GM23248 (cell line): ENCODE data around the gene AGO1. TPM values are rescaled to one million over a fixed set of nuclear protein-coding genes. Genes with fewer than 3 reads are reported as not detected.

Experiments
- DNase-seq: peaks from one replicate; pipeline ENCODE4 v3.0.0-alpha.2; 2015
- H2AFZ ChIP-seq: fragments of 200-600 bp; sonication (generic); 2 replicates; pipeline ENCODE4 v1.6.1; 2016; ENCODE audit warnings: antibody characterized with exemption
- H3F3A ChIP-seq: fragments of 200-600 bp; sonication (generic); 2 replicates; pipeline ENCODE4 v1.6.1; 2016; ENCODE audit warnings: mild to moderate bottlenecking, antibody characterized with exemption, mixed run types; ENCODE audit not compliant: insufficient read depth
- H3K27ac ChIP-seq: fragments of 200-600 bp; sonication (generic); 2 replicates; pipeline ENCODE4 v1.5.1; 2016; ENCODE audit warnings: mild to moderate bottlenecking
- H3K27me3 ChIP-seq: fragments of 200-600 bp; sonication (generic); replicated peaks from 2 replicates; pipeline ENCODE4 v1.6.1; 2016; ENCODE audit warnings: mild to moderate bottlenecking; ENCODE audit not compliant: insufficient read depth
- H3K36me3 ChIP-seq: fragments of 200-600 bp; sonication (generic); 2 replicates; pipeline ENCODE4 v1.6.1; 2016; ENCODE audit warnings: low read depth, mild to moderate bottlenecking
- H3K4me1 ChIP-seq: fragments of 200-600 bp; sonication (generic); 2 replicates; pipeline ENCODE4 v1.6.1; 2016; ENCODE audit warnings: mild to moderate bottlenecking; ENCODE audit not compliant: insufficient read depth
- H3K4me2 ChIP-seq: fragments of 200-600 bp; sonication (generic); one replicate; pipeline ENCODE4 v1.6.1; 2016; ENCODE audit warnings: mild to moderate bottlenecking; ENCODE audit not compliant: unreplicated experiment
- H3K4me3 ChIP-seq: fragments of 200-600 bp; sonication (generic); 2 replicates; pipeline ENCODE4 v1.5.1; 2016; ENCODE audit warnings: mild to moderate bottlenecking
- H3K79me2 ChIP-seq: fragments of 200-600 bp; sonication (generic); 2 replicates; pipeline ENCODE4 v1.6.1; 2016; ENCODE audit warnings: mild to moderate bottlenecking; ENCODE audit not compliant: insufficient read depth
- H3K9ac ChIP-seq: fragments of 200-600 bp; sonication (generic); 2 replicates; pipeline ENCODE4 v1.6.1; 2016; ENCODE audit warnings: mild to moderate bottlenecking
- H3K9me2 ChIP-seq: fragments of 200-600 bp; sonication (generic); 2 replicates; pipeline ENCODE4 v1.6.1; 2016; ENCODE audit warnings: mixed run types, mild to moderate bottlenecking, moderate library complexity; ENCODE audit not compliant: insufficient read depth
- H3K9me3 ChIP-seq: fragments of 200-600 bp; sonication (generic); one replicate; pipeline ENCODE4 v1.6.1; 2017; ENCODE audit warnings: low read depth
- H4K20me1 ChIP-seq: fragments of 200-600 bp; sonication (generic); 2 replicates; pipeline ENCODE4 v1.6.0; 2016; ENCODE audit not compliant: insufficient read depth
- EZH2 ChIP-seq: fragments of 200-600 bp; sonication (generic); IDR thresholded peaks from 2 replicates; pipeline ENCODE4 v1.6.1; 2018; ENCODE audit warnings: antibody characterized with exemption, mild to moderate bottlenecking; ENCODE audit not compliant: insufficient read depth, poor library complexity, severe bottlenecking
- EZH2phosphoT487 ChIP-seq: fragments of 200-600 bp; sonication (generic); IDR thresholded peaks from 2 replicates; pipeline ENCODE4 v1.6.1; 2018; ENCODE audit warnings: antibody characterized with exemption, moderate library complexity, mild to moderate bottlenecking, low read depth; ENCODE audit not compliant: insufficient read depth
- WGBS, 2 experiments: methylation state at CpG; one replicate each; pipeline ENCODE4 v1.1.6; 2015 to 2017; ENCODE audit warnings: low lambda C conversion rate in 2 of 2, low coverage in 1 of 2; ENCODE audit errors: missing lambda C conversion rate in 2 of 2; 5-methylcytosine and 5-hydroxymethylcytosine counted together
- in situ Hi-C: fragments of 300-500 bp; cut with MboI; formaldehyde crosslinking; loops from 2 replicates; pipeline ENCODE4 v1.15.0; 2020
- polyA plus RNA-seq: library from polyadenylated mRNA; unstranded; fragments of >200 nt; fragmentation: Nextera tagmentation; extraction: Ambion mirVana; gene quantifications from 2 replicates; pipeline ENCODE4 v1.2.1, GENCODE V29; 2016
- total RNA-seq: library from RNA; depleted of rRNA; stranded (reverse); fragments of >200 nt; shearing (Covaris generic); gene quantifications from 2 replicates; pipeline ENCODE4 v1.2.3, GENCODE V29; 2014

Gene AGO1
- total and polyA plus RNA-seq, 2 experiments from 2014 or later = 6.1 to 11.0 TPM

- Histone ChIP-seq H3K79me2 (no peaks in the 10 kb centered on the region), H3K9ac (no peak overlapping the region), H3K4me1 (no peaks in the 10 kb centered on the region), H4K20me1 (no peaks in the 10 kb centered on the region), H3K9me2 (no peaks in the 10 kb centered on the region), H3K27ac (no peak overlapping the region), H3K4me3 (no peak overlapping the region), H3K36me3 (no peaks in the 10 kb centered on the region), H2AFZ (no peak overlapping the region), H3K9me3 (no peaks in the 10 kb centered on the region), H3F3A (no peaks in the 10 kb centered on the region), H3K27me3 (no peaks in the 10 kb centered on the region), H3K4me2 (no peak overlapping the region)
- 87 to 90% methylated on average over 3 of the region's 3 CpGs for WGBS, 2 experiments
- no peak for DNase-seq
- TF ChIP-seq EZH2phosphoT487 = no peak
- no peak for TF ChIP-seq EZH2
- in situ Hi-C loops = no loop called here
These were observed 22.3 kb upstream of the AGO1 start for GRCh38 chr1:35860696-35861095.

GRCh38 chr1:35863136-35863535, 19.9 kb upstream of the AGO1 start:
- no peaks in the 10 kb centered on the region for H4K20me1 ChIP-seq
- H3K4me1 ChIP-seq = no peaks in the 10 kb centered on the region
- no peaks in the 10 kb centered on the region for H3K36me3 ChIP-seq
- H3K79me2 ChIP-seq = no peaks in the 10 kb centered on the region
- TF ChIP-seq EZH2 (no peak), EZH2phosphoT487 (no peak)
- no peak overlapping the region for H3K9ac ChIP-seq
- no peak overlapping the region for H3K4me3 ChIP-seq
- in situ Hi-C loops = no loop called here
- H3K27me3 ChIP-seq = no peaks in the 10 kb centered on the region
- no peaks in the 10 kb centered on the region for H3K9me2 ChIP-seq
- H2AFZ ChIP-seq = no peak overlapping the region
- WGBS, 2 experiments = 89 to 93% methylated on average over 1 of the region's 1 CpG
- no peak overlapping the region for H3K27ac ChIP-seq
- no peak for DNase-seq
- no peaks in the 10 kb centered on the region for H3F3A ChIP-seq
- H3K9me3 ChIP-seq = no peaks in the 10 kb centered on the region
- H3K4me2 ChIP-seq = no peak overlapping the region

DNA sequence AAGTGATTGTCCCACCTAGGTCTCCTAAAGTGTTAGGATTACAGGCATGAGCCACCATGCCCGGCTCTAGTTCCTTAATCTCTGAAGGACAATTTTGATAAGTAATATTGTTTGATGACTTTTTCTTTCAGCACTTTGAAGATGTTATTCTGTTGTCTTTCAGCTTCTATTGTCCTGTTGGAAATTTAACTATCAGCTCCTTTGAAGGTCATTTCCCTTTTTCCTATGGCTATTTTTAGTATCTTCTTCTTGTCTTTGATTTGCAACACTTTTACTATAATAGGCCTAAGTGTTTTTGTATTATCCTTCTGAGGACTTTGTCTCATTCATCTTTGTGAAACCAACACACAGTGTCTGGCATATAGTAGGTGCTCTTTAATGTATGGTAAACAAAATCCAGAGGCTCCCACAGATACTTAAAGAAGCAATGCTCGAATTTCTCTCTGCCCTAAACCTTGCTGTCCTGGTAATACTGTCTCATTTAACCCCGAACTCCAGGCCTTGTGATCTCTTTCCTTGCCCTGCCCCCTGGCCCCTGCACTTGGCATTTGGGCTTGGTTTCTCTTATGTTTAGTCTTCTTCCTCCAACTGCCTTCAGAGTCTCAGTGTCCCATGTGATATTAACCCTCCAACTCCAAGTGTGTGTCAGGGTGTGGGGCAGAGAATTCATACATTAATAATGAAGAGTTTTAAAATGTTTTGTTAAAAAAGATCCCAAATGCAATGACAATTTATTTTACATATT, 19.0 kb upstream of the AGO1 start:
- no peaks in the 10 kb centered on the region for H3K4me1 ChIP-seq
- no peaks in the 10 kb centered on the region for H4K20me1 ChIP-seq
- H3F3A ChIP-seq = no peaks in the 10 kb centered on the region
- no peaks in the 10 kb centered on the region for H3K9me2 ChIP-seq
- no peak for DNase-seq
- 41 to 54% methylated on average over 3 of the region's 3 CpGs for WGBS, 2 experiments
- TF ChIP-seq EZH2 (no peak), EZH2phosphoT487 (no peak)
- in situ Hi-C loops = no loop called here
- no peak overlapping the region for H3K9ac ChIP-seq
- H3K36me3 ChIP-seq = no peaks in the 10 kb centered on the region
- H3K27me3 ChIP-seq = no peaks in the 10 kb centered on the region
- H2AFZ ChIP-seq = no peak overlapping the region
- no peak overlapping the region for H3K4me2 ChIP-seq
- H3K9me3 ChIP-seq = no peaks in the 10 kb centered on the region
- no peak overlapping the region for H3K27ac ChIP-seq
- no peaks in the 10 kb centered on the region for H3K79me2 ChIP-seq
- no peak overlapping the region for H3K4me3 ChIP-seq

DNA sequence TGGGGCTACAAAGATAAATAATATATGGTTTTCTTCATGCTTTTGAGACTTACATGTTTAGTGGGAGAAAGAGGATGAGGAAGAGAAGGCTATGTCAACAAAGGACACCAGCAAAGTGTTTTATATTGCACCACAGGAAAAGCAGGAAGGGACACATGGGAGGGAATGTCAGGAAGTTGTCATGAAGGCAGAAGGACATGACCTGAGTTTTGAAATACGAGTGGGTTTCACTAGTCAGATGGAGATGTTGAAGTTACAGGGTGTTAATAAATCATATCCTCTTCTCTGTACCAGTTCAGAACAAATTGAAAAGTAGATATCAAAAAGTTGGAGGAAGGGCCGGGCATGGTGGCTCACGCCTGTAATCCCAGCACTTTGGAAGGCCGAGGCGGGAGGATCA, 18.2 kb upstream of the AGO1 start:
- H3K9me3 ChIP-seq = no peaks in the 10 kb centered on the region
- TF ChIP-seq EZH2phosphoT487 = no peak
- TF ChIP-seq EZH2 = no peak
- 68 to 73% methylated on average over 5 of the region's 5 CpGs for WGBS, 2 experiments
- H3K9ac ChIP-seq = no peak overlapping the region
- H3K27ac ChIP-seq = no peak overlapping the region
- H3F3A ChIP-seq = no peaks in the 10 kb centered on the region
- no peak overlapping the region for H3K4me2 ChIP-seq
- no peaks in the 10 kb centered on the region for H3K79me2 ChIP-seq
- no peaks in the 10 kb centered on the region for H3K27me3 ChIP-seq
- no peaks in the 10 kb centered on the region for H3K36me3 ChIP-seq
- H3K4me1 ChIP-seq = no peaks in the 10 kb centered on the region
- H3K4me3 ChIP-seq = no peak overlapping the region
- H4K20me1 ChIP-seq = no peaks in the 10 kb centered on the region
- no peaks in the 10 kb centered on the region for H3K9me2 ChIP-seq
- DNase-seq = no peak
- in situ Hi-C loops = no loop called here
- H2AFZ ChIP-seq = no peak overlapping the region
